OCI-LY3 (cell line): Measurements from ENCODE around the gene SCNN1A.

Experiments used
- CTCF ChIP-seq: fragments of 200-600, 300-600 bp; sonication (generic); IDR thresholded peaks from 2 replicates; pipeline ENCODE4 v1.5.1; 2014; ENCODE audit warnings: antibody characterized with exemption, low read length, low read depth
- EZH2phosphoT487 ChIP-seq: fragments of 200-600 bp; shearing (Covaris generic); IDR thresholded peaks from 2 replicates; pipeline ENCODE4 v1.6.1; 2018; ENCODE audit warnings: antibody characterized with exemption, mixed run types, low read depth

GRCh38 chr12:6416596-6416995 is 41.2 kb upstream of the SCNN1A start:
- TF ChIP-seq CTCF = no peak
- TF ChIP-seq EZH2phosphoT487 = no peak
